HG03457 (cell line): ENCODE data around the gene GADD45G.

ENCODE experiments used
- ATAC-seq: cut with Tn5 transposase; IDR thresholded peaks from one replicate; pipeline ENCODE4 v1.9.1; 2021; ENCODE audit warnings: moderate number of reproducible peaks; ENCODE audit not compliant: unreplicated experiment

Gene GADD45G

DNA sequence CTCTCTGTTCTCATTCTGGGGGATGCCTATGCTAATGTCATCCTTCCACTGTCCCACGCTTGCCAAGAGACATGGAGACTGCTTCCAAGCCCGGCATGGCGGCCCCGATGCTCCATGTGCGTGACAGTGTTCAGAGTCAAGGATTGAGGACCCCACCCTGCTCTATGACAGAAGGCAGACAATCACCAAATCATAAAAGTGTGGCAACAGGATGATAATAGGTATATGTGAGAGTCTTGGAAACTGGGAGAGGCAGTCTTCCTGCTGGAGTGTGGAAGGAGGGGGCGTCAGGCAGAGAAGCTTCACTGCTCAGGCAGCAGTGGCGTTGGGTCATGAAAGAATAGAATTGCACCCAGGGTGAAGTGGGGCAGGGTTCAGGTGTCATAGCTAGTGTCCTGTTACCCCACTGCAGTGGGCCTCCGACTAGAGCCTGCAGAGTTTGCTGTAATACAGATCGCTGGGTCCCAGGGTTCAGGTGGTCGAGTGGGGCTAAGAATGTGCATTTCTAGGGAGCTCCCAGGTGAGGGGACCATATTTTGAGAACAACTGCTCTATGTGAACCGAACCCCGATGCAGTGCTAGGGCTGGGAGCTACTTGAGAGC lies 12.5 kb upstream of the GADD45G start:
- ATAC-seq, result no peak

DNA sequence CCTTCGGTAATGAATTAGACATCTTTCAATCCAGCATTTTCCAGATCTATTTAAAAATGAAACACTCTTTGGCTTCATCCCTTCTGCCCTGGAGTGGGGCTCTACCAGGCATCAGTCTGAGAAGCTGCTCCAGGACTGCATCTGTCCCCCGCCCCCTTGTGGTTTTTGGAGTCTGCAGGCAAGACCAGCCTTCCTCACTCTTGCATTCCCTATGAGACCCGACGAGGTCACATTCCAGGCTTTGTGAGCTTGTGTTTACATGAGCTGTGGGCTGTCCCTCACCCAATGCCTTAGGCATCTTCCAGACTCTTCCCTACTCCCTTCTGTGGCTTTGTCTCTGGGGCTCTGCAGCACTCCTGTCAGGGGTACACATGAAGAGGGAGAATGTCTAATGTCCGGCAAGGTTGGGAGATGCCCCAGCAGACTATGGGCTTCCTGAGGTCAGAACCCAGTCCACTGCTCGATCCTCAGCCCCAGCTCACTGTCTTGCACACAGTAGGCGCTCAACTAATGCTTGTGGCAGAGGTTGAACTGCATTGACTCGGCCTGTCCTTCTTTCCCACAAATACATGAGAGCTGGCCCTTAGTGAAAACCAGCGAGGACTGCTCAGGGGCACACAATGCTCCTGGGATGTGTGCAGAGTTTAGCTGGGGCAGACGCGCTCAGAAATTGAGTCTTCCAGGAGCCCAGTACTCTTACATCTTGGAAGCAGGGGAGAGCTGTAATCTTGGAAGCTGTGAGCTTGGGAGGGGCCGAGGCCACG lies 11.7 kb upstream of the GADD45G start:
- ATAC-seq, result no peak

DNA sequence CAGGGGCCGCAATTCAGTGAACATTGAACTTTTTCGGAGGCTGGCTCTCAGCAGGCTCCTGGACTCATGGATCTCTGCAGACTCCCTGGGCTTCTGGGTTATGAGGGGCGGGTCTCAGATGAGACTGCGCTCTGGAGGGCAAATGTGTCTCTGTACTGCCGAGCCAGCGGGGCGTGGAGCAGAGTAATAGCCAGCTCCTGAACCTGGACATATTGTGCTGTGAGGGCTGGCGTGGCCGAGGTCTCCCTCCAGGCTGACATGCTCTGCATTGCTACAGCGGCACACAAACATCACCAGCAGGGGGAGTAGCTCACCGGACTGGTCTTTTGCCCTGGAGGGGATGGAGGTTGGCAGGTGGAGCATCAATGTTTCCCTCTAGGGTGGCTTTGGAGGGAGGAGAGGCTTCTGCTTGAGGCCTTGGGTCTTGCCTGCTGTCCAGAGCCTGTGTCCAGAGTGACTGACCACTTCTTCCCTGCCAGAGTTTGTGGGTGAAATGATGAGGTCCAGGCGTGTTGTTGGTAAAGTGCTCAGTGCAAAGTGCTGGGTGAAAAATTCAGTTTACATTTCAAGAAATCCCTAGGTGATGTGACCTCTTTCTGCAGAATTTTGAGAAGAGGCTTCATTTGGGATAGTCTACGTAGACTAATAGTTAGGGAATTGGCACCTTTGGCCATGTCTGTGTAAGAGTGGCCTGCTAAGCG lies 10.9 kb upstream of the GADD45G start:
- no peak for ATAC-seq

DNA sequence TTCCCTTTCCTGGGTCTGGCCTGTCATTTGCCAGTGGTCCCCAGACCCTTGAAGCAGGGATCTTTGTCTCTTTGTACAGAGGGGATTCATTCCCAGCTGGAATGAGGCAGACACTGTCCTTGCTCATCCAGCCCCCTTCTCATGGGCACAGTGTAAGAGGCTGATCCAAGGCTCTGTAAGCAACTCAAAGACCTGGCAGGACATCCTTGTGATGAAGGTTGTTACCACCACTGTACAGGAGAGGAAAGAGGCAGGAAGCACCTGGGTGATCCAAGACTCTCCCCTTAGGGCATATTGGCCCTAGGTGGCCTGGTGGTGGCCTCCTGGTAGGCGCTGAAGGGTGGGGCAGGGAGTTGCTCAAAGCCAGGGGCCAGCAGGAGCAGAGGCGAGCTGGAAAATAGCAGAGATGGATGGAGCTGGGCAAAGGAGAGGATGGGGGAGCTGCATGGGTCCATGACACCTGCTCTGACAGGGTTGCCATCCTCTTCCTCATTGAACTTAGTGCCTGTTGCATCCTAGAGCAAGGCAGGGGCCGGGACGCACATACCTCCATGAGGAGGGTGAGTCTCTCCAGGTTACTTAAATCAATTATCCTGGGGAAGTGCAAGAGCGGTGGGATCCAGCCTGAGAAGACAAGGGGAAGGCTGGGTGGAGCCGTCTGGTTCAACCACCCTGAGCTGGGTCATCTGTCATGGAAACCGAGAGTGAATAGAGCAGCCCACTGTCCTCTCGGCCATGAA lies 9.8 kb upstream of the GADD45G start:
- ATAC-seq, result no peak

DNA sequence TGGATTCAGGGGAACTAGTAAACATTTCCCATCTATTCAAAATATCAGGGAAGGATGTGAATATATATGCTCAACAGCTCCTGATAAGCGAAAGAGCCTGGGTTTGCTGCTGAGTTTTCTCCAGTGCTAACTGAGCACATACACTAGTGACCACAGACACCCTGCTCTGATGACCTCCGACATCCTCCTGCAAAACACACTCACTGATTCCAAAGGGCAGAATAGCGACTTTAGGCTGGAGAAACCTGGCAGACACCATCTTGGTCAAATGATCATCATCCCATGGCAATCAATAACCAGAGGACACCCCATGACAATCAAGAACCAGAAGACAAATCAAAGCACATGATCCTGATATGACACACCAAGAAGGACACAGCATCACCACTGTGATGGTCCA lies 9.2 kb upstream of the GADD45G start:
- ATAC-seq, result no peak

DNA sequence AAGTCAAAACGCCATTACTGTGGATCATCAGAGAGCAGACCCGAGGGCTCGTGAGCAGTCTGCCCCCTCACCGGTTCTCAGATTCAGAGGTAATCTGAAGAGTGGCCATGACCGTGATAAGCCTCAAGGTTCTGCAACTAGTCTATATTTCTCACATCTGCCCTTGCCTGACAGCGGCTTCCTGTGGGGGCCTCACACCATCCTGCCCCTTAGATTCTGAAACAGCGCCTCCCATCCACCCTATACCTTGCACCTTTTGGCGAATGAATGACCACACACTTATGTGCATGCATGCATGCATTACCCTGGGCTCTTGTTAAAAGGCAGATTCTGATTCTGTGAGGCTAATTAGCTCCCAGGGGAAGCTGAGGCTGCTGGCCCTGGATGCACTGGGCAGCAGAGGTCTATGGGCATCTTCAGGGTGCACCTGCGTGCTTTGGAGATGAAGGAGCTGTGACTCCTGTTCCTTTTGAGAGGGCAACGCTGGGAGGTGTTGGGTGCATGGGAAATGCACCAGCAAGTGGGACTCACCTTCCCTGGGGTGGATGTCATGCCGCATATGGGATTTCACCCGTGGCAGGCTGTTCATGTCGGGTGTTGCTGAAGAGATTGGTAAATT lies 7.8 kb upstream of the GADD45G start:
- no peak for ATAC-seq

DNA sequence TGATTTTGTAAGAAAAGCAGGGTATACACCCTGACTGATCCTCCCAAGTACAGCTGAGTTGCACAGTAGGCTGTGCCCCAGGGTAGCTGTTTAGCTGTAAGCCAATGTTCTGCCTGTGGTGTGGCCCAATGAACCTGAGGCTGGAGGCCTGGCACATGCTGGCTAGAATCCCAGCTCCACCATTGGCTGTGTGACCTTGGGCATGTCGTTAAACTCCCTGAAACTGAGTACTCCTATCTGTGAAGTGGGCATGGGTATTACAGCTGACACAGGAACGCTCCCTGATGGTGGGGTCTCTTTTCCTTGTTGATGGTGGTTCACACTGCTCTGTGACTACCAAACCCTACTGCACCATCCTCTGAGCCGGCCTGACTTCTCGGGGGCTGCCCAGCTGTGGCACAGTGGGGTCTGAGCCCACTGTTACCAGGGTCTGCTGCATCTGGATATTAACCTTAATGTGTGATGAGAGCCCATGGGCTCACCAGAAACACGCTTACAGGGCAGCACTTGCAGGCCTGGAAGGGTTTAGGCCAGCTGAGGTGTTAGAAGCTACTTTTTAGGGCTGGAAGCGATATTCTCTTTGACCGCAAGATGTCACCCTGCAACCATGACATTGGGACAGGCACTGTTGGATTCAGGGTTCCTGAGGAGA lies 7.0 kb upstream of the GADD45G start:
- no peak for ATAC-seq

DNA sequence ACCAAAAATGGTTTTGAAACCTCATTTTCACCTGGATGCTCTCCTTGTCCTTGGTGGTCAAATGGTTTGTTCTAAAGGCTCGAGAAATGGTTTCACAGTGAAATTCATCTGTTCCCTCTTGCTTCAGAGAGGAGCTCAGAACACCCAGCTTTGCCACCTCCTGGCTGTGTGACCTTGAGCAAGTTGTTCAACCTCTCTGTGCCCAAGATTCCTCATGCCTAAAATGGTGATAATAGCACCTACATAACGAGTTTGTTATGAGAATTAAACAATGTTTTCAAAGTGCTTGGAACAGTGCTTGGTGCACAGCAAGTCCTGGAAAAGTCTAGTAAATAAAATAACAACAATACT lies 6.5 kb upstream of the GADD45G start:
- no peak for ATAC-seq

DNA sequence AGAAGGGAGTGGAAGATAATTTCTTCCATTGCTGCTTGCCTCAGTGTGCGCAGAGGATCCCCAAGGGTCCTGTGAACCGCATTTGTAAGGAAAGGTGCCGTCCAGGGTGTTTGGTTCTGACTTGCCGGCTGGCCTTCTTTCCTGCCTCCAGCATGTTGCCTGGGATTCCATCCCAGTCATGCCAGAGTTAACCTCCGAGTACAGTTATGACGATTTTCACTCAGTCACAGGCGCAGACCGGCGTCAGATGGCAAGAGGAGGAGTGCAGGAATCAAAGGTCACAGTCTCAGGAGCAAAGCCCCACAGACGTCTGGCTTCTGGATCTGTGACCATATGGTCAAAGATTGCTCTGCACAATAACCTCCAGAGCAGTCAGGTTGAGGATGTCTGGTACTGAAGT lies 5.9 kb upstream of the GADD45G start:
- no peak for ATAC-seq

DNA sequence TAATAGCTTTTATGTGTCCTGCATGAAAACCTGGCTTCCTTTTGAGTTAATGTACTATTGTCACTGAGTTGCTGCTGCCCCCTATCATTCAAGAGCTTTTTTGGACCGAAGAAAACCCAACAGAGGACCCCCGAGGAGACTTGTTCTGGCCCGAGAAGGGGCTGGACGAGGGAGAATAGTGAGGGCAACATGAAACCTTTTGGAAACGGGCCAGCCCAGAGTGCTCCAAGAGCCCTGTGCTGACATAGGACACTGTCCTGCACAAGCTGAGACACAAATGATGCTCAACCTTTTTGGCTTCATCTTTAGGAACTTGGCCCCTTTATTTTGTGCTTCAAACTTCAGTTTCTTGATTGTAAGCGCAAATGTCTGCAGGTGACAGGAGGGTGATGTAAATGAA lies 4.0 kb upstream of the GADD45G start:
- no peak for ATAC-seq

DNA sequence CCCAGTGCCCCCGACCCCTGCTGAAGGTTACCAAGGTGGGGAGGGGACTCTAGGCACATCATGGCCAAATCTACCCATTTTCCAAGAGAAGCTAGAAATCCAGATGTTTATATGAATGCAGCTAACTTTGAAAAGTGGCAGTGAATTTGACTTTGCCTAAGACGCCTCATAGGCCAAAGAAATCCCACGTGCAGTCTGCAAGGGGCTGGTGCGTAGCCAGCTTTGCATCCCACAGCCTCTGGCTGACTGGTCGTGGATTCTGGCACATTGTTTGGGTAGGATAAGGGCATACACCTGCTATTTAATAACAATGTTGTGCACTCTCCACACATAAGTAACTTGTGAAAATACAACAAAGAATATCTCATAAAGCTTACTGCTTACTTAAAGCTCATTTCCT lies 3.5 kb upstream of the GADD45G start:
- ATAC-seq, result no peak

DNA sequence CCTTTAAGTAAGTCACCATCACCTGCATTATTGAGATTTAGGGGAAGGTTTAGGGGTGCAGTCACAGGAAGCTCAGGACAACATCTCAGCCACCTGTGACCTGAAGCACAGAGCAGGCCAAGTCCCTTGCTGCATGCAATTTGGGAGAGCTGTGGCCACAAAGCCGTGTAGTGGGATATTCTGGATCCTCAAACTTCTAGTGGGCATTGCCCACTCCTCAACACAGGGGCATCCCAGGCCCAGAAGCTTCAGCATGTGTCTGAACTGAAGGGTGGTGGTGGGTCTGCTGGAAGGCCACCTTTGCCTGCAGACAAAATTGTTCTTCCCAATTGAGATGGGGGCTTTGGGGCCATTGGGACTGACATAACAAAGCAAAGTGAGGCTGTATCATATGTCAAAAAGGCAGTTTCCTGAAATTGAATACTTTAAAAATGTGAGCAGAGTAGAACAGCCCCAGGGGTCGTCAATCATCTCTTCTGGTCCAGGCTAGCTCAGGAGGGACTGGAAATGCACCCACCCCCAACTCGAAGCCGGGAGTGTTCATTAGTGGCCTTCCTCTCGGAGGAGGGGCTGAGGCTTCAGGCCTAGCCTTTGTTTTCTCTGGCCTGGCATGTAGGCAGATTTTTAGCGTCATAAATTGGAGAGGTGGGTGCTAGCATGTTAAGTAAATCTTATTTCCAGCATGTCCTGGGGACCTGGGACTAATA lies 2.8 kb upstream of the GADD45G start:
- ATAC-seq, result no peak

DNA sequence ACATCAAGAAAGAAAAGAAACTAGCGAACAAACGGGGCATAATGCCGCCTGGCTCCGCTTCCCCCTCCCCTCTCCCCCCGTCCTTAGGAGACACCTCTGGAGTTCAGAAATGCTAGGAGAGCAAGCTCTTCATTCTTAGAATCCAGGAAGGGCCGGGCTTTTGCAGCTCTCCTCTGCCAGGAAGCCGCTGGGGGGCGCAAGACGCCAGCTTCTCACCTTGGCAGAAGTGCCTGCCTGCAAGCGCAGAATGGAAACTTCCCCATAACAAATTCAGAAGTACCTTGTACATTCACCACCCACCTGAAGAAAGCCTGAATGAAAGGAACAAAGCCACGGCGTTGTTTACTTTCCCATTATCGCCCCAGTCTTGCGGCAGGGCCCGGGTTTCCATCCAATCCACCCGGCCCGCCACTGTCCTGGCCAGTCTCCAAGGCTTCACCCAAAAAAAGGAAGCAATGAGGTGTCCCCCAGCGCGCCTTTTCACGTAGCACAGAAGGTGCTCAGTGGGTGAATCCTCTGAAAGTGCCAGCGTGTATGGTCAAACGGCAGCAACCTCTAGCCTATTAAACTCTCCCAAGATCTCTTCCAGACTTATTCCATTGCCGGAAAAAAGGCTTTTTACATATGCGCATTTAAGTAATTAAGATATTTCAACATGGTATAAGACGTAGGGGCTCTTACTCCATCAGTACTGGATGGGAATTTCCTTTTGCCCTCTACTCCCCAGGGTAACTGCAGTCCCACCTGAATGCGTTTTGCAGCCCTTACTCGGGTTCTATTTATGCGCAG lies 1.6 kb upstream of the GADD45G start:
- ATAC-seq, result no peak

DNA sequence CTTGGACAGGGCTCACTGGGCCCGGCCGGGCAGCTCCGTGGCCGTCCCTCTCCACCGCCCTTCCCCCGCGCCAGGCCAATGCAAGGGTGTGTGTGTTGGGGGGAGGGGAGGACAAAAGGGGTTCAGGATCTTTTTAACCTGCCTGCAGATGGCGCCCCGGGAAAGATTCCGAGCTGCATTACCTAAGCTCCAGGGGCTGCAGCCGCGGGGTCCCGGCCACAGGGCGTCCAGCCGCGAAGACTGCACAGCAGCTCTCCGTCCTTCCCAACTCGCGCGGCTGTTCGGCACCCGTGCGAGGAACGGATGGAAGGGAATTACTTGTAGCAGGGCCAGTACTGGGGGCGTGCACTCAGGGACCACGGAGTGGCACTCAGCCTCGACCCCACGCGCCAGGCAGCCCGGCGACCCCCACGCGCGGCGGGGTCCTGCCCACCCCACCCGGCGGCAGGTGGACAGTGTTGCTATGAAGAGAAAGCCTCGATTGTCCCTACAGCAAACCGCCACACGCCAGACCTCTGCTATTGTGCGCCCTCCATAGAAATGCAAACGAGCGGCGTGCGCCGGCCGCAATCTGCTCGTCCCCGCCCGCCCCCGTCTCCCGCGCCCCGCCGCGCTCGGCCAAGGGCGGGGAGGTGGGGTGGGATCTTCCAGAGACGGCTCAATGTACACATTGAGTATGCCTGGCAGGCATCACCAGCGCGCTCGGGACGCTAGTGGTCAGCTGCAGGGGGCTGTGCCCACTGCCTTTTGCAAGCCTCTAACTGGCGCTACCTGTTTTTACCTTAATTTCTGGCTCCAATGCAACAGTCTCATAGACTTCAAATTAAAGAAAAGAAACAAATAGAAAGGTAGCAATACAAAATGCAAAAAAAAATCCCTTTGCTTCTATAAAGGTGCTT lies 796 bp upstream of the GADD45G start:
- no peak for ATAC-seq

DNA sequence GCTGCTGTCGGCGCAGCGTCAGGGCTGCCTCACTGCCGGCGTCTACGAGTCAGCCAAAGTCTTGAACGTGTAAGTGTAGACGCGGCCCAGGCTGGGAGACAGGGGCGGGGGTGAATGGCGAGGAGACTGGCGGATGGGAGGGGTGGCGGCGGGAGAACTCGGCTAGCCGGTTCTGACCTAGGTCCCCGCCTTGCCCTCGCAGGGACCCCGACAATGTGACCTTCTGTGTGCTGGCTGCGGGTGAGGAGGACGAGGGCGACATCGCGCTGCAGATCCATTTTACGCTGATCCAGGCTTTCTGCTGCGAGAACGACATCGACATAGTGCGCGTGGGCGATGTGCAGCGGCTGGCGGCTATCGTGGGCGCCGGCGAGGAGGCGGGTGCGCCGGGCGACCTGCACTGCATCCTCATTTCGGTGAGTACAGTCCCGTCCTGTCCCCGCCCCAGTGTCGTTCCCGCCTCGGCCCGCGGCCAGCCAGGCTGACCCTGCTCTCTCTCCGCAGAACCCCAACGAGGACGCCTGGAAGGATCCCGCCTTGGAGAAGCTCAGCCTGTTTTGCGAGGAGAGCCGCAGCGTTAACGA lies 745 bp downstream of the GADD45G start:
- no peak for ATAC-seq

DNA sequence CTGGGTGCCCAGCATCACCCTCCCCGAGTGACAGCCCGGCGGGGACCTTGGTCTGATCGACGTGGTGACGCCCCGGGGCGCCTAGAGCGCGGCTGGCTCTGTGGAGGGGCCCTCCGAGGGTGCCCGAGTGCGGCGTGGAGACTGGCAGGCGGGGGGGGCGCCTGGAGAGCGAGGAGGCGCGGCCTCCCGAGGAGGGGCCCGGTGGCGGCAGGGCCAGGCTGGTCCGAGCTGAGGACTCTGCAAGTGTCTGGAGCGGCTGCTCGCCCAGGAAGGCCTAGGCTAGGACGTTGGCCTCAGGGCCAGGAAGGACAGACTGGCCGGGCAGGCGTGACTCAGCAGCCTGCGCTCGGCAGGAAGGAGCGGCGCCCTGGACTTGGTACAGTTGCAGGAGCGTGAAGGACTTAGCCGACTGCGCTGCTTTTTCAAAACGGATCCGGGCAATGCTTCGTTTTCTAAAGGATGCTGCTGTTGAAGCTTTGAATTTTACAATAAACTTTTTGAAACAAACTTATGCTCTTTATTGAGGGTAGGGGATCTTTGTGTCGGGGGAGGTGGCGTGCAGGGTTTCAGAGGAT lies 1.3 kb downstream of the GADD45G start:
- no peak for ATAC-seq

DNA sequence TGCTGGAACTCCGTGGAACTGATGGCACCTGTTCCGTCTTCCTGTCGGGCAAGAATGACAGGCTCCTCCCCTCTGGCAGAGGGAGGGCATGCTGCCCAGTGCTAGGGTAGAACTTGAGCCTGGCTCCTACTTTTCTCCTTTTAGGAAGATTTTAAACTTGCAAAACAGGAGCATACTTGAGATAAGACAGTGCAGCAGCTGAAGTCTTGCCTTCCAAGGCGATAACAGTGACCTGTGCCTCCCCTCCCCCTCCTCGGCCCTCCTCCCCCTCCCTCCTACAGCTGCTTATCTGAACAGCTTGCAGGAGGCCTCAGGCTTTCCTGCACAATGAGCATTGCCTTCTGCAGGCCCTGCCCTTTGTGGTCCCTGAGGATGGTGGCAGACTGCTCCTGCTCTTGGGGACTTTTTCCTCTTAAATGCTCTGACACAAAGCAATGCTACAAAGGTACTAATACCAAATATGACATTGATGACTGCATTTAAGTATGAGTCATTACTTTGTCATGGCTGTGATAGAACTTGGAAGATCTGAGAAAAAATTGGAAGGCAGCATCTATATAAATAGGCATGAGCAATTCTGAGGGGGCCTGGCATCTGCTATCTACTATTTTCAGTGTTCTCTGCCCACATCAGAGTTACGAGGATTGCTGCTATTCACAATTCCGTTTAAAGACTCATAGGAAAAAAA lies 2.0 kb downstream of the GADD45G start:
- ATAC-seq, result no peak
